PC-3 (cell line): ENCODE data around the gene C1QTNF3. TPM values are rescaled to one million over a fixed set of nuclear protein-coding genes. Genes with fewer than 3 reads are reported as not detected.

ENCODE experiments used
- ATAC-seq: fragments of 200-7000 bp; cut with Tn5 transposase; 2 replicates; pipeline ENCODE4 v1.9.1; 2020; ENCODE audit warnings: mild to moderate bottlenecking, moderate library complexity
- BruUV-seq: library from RNA; stranded (reverse); fragments of 400-500 nt; replicated peaks from 2 replicates; lab custom pipeline; 2021; lab: Mats Ljungman, UMichigan
- CTCF ChIA-PET: fragments of 300-600 bp; sonication (Branson Sonifier 250); formaldehyde crosslinking; loops from one replicate; lab custom pipeline; 2022; ENCODE audit warnings: antibody characterized with exemption; lab: Charles Lee
- POLR2A ChIA-PET: fragments of 300-600 bp; sonication (Branson Sonifier 250); formaldehyde crosslinking; loops from one replicate; lab custom pipeline; 2022; ENCODE audit warnings: antibody characterized with exemption; ENCODE audit not compliant: unreplicated experiment; lab: Charles Lee
- DNase-seq: peaks from one replicate; pipeline ENCODE4 v3.0.0-alpha.2; 2015
- H2AFZ ChIP-seq: fragments of 300-600 bp; sonication (generic); 2 replicates; pipeline ENCODE4 v1.6.0; 2016; ENCODE audit warnings: antibody characterized with exemption, low read length
- H3F3A ChIP-seq: fragments of 300-600 bp; sonication (generic); one replicate; pipeline ENCODE4 v1.6.0; 2017; ENCODE audit warnings: antibody characterized with exemption, low read length, control low read depth, mild to moderate bottlenecking; ENCODE audit not compliant: unreplicated experiment
- H3K27ac ChIP-seq: fragments of 300-600 bp; sonication (generic); 2 replicates; pipeline ENCODE4 v1.5.1; 2016; ENCODE audit warnings: mild to moderate bottlenecking, low read length
- H3K27me3 ChIP-seq: fragments of 300-600 bp; sonication (generic); 2 replicates; pipeline ENCODE4 v1.6.1; 2016; ENCODE audit warnings: low read length, mixed read lengths
- H3K36me3 ChIP-seq: fragments of 300-600 bp; sonication (generic); 2 replicates; pipeline ENCODE4 v1.6.1; 2016; ENCODE audit warnings: low read depth, mixed run types, low read length, mixed read lengths
- H3K4me1 ChIP-seq: fragments of 300-600 bp; sonication (generic); 2 replicates; pipeline ENCODE4 v1.5.1; 2016; ENCODE audit warnings: low read length; ENCODE audit not compliant: insufficient read depth
- H3K4me2 ChIP-seq: fragments of 300-600 bp; sonication (generic); 2 replicates; pipeline ENCODE4 v1.6.0; 2016; ENCODE audit warnings: low read length
- H3K4me3 ChIP-seq: fragments of 300-600 bp; sonication (generic); 2 replicates; pipeline ENCODE4 v1.5.1; 2016; ENCODE audit warnings: mild to moderate bottlenecking, low read length, mixed read lengths
- H3K79me2 ChIP-seq: fragments of 300-600 bp; sonication (generic); 2 replicates; pipeline ENCODE4 v1.6.1; 2017; ENCODE audit warnings: low read length, mixed read lengths
- H3K9ac ChIP-seq: fragments of 300-600 bp; sonication (generic); 2 replicates; pipeline ENCODE4 v1.6.0; 2016; ENCODE audit warnings: mild to moderate bottlenecking, low read length
- H3K9me2 ChIP-seq: fragments of 300-600 bp; sonication (generic); replicated peaks from 2 replicates; pipeline ENCODE4 v1.6.1; 2016; ENCODE audit warnings: mixed run types, low read length, mixed read lengths
- H3K9me3 ChIP-seq: fragments of 300-600 bp; sonication (generic); 2 replicates; pipeline ENCODE4 v1.6.1; 2016; ENCODE audit warnings: low read length, mixed read lengths
- H4K20me1 ChIP-seq: fragments of 300-600 bp; sonication (generic); 2 replicates; pipeline ENCODE4 v1.6.1; 2016; ENCODE audit warnings: low read length, mixed read lengths
- CTCF ChIP-seq: fragments of 300-600 bp; sonication (generic); conservative IDR thresholded peaks from 2 replicates; pipeline ENCODE4 v1.5.1; 2017; ENCODE audit warnings: antibody characterized with exemption, low read depth, mild to moderate bottlenecking, low read length
- EZH2 ChIP-seq: fragments of 300-600 bp; sonication (generic); IDR thresholded peaks from one replicate; pipeline ENCODE4 v1.6.1; 2017; ENCODE audit warnings: antibody characterized with exemption, mild to moderate bottlenecking, low read length; ENCODE audit not compliant: unreplicated experiment
- EZH2phosphoT487 ChIP-seq: fragments of 300-600 bp; sonication (generic); IDR thresholded peaks from 2 replicates; pipeline ENCODE4 v1.6.1; 2018; ENCODE audit warnings: mild to moderate bottlenecking, antibody characterized with exemption, low read length, borderline replicate concordance
- intact Hi-C: fragments of 100-400 bp; cut with micrococcal nuclease; formaldehyde crosslinking; loops from 2 replicates; pipeline ENCODE4 v1.9.0; 2023
- total RNA-seq: library from RNA; depleted of rRNA; stranded (reverse); fragments of >200 nt; gene quantifications from 2 replicates; pipeline ENCODE4 v1.2.3, GENCODE V29; 2014

Gene C1QTNF3
- total RNA-seq, 1 experiment from 2014 or later, result 1.1 TPM

DNA sequence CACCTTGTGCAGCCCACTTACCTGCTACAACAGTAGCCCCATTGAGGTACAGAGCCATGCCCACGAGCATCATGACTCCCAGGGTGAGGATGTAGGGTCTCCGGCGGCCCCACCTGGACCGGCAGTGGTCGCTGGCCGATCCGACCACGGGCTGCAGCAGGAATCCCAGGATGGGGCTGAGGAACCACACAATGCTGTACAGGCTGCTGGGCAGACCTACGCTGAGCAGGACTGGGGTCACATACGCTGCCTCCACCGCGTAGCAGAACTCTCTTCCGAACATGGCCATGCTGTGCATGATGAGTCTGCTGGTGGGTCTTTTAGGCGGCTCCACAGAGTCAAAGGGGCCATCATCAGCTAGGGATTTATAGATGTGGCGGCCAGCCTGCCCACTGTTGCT lies 58.8 kb downstream of the C1QTNF3 start:
- ChIA-PET POLR2A (no interaction called here), CTCF (no interaction called here)
- no peaks in the 10 kb centered on the region for H3K27me3 ChIP-seq
- intact Hi-C loops, result no loop called here
- H3K36me3 ChIP-seq, result peaks cover 18% of the 10 kb centered on the region
- ATAC-seq (no peak), DNase-seq (no peak)
- BruUV-seq, result no TSS peak
- H3K9ac ChIP-seq, result no peak overlapping the region
- H3K4me2 ChIP-seq, result no peak overlapping the region
- H3K27ac ChIP-seq, result no peak overlapping the region
- no peaks in the 10 kb centered on the region for H3K4me1 ChIP-seq
- H3K79me2 ChIP-seq, result no peaks in the 10 kb centered on the region
- no peak for TF ChIP-seq CTCF
- no peak for TF ChIP-seq EZH2phosphoT487
- no peak for TF ChIP-seq EZH2
- no peaks in the 10 kb centered on the region for H3K9me3 ChIP-seq
- no peaks in the 10 kb centered on the region for H4K20me1 ChIP-seq
- no peak overlapping the region for H3K4me3 ChIP-seq
- no peak overlapping the region for H2AFZ ChIP-seq
- H3F3A ChIP-seq, result no peaks in the 10 kb centered on the region
- no peaks in the 10 kb centered on the region for H3K9me2 ChIP-seq

DNA sequence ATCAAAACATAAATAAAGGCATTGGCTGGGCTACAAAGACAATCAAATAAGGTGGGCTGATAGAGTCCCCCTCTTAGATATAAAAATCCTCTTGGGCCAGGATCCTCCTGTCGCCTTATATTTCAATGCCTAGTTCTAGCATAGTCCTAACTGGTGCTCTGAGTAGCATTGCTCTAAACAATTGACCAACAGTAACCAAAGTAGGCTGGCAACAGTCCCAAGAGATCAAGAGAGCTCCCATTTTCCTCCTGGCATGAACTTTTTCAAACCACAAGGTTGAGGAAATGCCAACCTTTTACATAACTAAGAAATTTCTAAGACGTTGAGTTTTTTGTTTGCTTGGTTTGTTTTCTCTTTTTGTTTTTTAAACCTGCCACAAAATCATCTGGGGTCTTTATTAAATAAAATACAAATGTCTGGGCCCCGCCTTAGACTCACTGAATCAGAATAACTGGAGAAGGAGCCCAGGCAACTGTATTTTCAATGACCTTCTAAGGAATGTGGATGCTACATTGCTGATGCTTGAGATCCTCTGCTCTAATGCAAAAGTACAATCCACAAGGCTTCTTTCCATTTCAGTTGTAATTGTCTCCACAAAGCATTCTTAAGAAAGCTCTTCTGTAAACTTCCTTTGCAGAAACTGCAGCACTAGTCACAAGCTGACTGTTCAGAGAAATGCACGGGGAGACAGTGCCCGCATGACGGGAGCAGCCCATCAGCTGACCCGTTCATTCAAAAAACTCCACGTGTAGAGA lies 61.4 kb downstream of the C1QTNF3 start:
- BruUV-seq, result no TSS peak
- intact Hi-C loops, result no loop called here
- no peaks in the 10 kb centered on the region for H3K9me2 ChIP-seq
- no peaks in the 10 kb centered on the region for H3F3A ChIP-seq
- H3K4me3 ChIP-seq, result no peak overlapping the region
- H2AFZ ChIP-seq, result no peak overlapping the region
- no peak overlapping the region for H3K4me2 ChIP-seq
- no peaks in the 10 kb centered on the region for H3K79me2 ChIP-seq
- H3K36me3 ChIP-seq, result no peaks in the 10 kb centered on the region
- POLR2A ChIA-PET, result no interaction called here
- CTCF ChIA-PET, result no interaction called here
- no peaks in the 10 kb centered on the region for H3K27me3 ChIP-seq
- no peaks in the 10 kb centered on the region for H3K4me1 ChIP-seq
- ATAC-seq (no peak), DNase-seq (peak; percentile 25)
- no peaks in the 10 kb centered on the region for H3K9me3 ChIP-seq
- no peak overlapping the region for H3K27ac ChIP-seq
- H3K9ac ChIP-seq, result no peak overlapping the region
- no peaks in the 10 kb centered on the region for H4K20me1 ChIP-seq
- no peak for TF ChIP-seq CTCF

- ATAC-seq (no peak), DNase-seq (no peak)
- intact Hi-C loops, result no loop called here
- ChIA-PET CTCF (no interaction called here), POLR2A (interaction anchor here (0.6 kb wide), 1 partner anchor 17 kb away, joined by 3 read pairs; no protein-coding TSS in a partner anchor)
- no TSS peak for BruUV-seq
- Histone ChIP-seq H2AFZ (no peak overlapping the region), H3K4me3 (no peak overlapping the region), H3K27ac (no peak overlapping the region), H3K9me3 (no peaks in the 10 kb centered on the region), H3K36me3 (no peaks in the 10 kb centered on the region), H3K9ac (no peak overlapping the region), H4K20me1 (no peaks in the 10 kb centered on the region), H3K4me1 (no peaks in the 10 kb centered on the region), H3K79me2 (no peaks in the 10 kb centered on the region), H3K9me2 (no peaks in the 10 kb centered on the region), H3F3A (no peaks in the 10 kb centered on the region), H3K27me3 (no peaks in the 10 kb centered on the region), H3K4me2 (no peak overlapping the region)
- TF ChIP-seq EZH2phosphoT487 (no peak), CTCF (no peak), EZH2 (no peak)
Measured at GRCh38 chr5:33980030-33980429, 63.0 kb downstream of the C1QTNF3 start.
